Fibroblast of the aortic adventitia (primary cell): ENCODE measurements around the gene ADGRE3. TPM values are rescaled to one million over a fixed set of nuclear protein-coding genes. Genes with fewer than 3 reads are reported as not detected.
A peak's percentile ranks its signal among the peaks of the same experiment; 100 is the strongest.

Experiments used
- DNase-seq: peaks from one replicate; pipeline ENCODE4 v3.0.0-alpha.2; 2010; ENCODE audit warnings: low read depth
- H3K4me3 ChIP-seq: 2 replicates; pipeline ENCODE4 v1.5.1; 2011; ENCODE audit warnings: low read depth, mild to moderate bottlenecking, control low read depth, low read length, moderate library complexity
- total RNA-seq: library from RNA; depleted of rRNA; stranded (reverse); fragments of >200 nt; gene quantifications from 2 replicates; pipeline ENCODE4 v1.2.3, GENCODE V29; 2012; ENCODE audit warnings: low replicate concordance
- TF ChIP-seq, protein P1 (sequence below): IDR thresholded peaks from 2 replicates; pipeline ENCODE4 v1.5.1; 2011; ENCODE audit warnings: mild to moderate bottlenecking, low read length, control low read depth, inconsistent platforms; ENCODE audit not compliant: insufficient read depth

ADGRE3 gene
- total RNA-seq, 1 donor: not detected

GRCh38 chr19:14654786-14655560 lies 19.7 kb downstream of the ADGRE3 start:
- no peak overlapping the region for H3K4me3 ChIP-seq
- TF ChIP-seq, protein P1, sequence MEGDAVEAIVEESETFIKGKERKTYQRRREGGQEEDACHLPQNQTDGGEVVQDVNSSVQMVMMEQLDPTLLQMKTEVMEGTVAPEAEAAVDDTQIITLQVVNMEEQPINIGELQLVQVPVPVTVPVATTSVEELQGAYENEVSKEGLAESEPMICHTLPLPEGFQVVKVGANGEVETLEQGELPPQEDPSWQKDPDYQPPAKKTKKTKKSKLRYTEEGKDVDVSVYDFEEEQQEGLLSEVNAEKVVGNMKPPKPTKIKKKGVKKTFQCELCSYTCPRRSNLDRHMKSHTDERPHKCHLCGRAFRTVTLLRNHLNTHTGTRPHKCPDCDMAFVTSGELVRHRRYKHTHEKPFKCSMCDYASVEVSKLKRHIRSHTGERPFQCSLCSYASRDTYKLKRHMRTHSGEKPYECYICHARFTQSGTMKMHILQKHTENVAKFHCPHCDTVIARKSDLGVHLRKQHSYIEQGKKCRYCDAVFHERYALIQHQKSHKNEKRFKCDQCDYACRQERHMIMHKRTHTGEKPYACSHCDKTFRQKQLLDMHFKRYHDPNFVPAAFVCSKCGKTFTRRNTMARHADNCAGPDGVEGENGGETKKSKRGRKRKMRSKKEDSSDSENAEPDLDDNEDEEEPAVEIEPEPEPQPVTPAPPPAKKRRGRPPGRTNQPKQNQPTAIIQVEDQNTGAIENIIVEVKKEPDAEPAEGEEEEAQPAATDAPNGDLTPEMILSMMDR: no peak
- no peak for DNase-seq

- no peak overlapping the region for H3K4me3 ChIP-seq
- DNase-seq: no peak
- TF ChIP-seq, protein P1: no peak
These were observed 24.5 kb downstream of the ADGRE3 start for GRCh38 chr19:14650161-14650560.

GRCh38 chr19:14649020-14649419 lies 25.6 kb downstream of the ADGRE3 start:
- TF ChIP-seq, protein P1: no peak
- H3K4me3 ChIP-seq: no peak overlapping the region
- DNase-seq: no peak

DNA sequence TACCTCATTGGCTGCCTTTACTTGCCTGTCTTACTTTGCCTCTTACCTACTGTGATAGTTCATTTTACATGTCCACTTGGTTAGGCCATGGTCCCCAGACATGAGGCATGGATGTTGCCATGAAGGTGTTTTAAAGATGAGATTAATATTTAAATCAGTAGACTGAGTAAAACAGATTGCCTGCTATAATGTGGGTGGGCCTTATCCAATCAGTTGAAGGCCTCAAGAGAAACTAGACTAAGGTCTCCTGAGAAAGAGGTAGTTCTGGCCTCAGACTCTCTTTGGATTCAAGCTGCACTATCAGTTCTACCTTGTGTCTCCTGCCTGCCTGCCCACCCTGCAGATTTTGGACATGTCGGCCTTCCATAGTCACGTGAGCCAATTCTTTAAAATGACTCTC lies 26.1 kb downstream of the ADGRE3 start:
- DNase-seq: no peak
- TF ChIP-seq, protein P1: no peak
- no peak overlapping the region for H3K4me3 ChIP-seq

GRCh38 chr19:14639536-14640277 lies 34.9 kb downstream of the ADGRE3 start:
- H3K4me3 ChIP-seq: no peak overlapping the region
- DNase-seq: no peak
- TF ChIP-seq, protein P1: no peak

GRCh38 chr19:14632286-14632685 lies 42.4 kb downstream of the ADGRE3 start:
- TF ChIP-seq, protein P1: no peak
- DNase-seq: peak; percentile 2
- no peak overlapping the region for H3K4me3 ChIP-seq
